Left lobe of liver (tissue), 2 donors: ENCODE data around the gene NPRL2. TPM values are rescaled to one million over a fixed set of nuclear protein-coding genes. Genes with fewer than 3 reads are reported as not detected.
A peak's percentile ranks its signal among the peaks of the same experiment; 100 is the strongest.

Source experiments
- ATAC-seq: fragments of 200-7000 bp; cut with Tn5 transposase; one replicate; pipeline ENCODE4 v1.9.1; 2020; ENCODE audit warnings: mild to moderate bottlenecking, moderate library complexity
- DNase-seq: peaks from one replicate; pipeline ENCODE4 v3.0.0-alpha.2; 2020; ENCODE audit warnings: low spot score
- total RNA-seq: library from RNA; stranded (reverse); gene quantifications from one replicate; pipeline ENCODE4 v1.2.1, GENCODE V29; 2021
- donor health status: DM: no; HTN: no; CAD: no; lungs with moderate emphysema.
- donor health status: DM: no; HTN: yes; CAD: no.

Gene NPRL2
- total RNA-seq, 1 donor from 2014 or later, result 15.6 TPM

DNA sequence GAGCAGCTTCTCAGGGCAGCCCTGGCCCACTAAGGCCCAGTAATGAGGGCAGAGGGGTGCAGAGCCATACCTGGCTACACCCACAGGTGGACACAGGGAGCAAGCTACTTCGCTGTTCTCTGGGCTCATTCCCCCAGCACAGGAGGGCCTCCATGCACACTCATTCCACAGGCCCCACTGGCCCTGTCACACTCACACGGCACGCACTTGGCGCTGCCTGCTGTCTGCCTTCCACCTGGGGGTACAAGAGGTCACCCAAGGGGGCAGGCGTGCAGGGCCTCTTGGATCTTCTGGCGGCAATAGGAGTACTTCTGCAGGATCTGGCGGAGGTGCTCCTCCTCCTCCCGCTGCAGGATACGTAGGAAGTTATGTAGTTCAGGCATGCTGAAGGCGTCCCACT, 20.2 kb downstream of the NPRL2 start:
- ATAC-seq (no peak), DNase-seq (no peak)

DNA sequence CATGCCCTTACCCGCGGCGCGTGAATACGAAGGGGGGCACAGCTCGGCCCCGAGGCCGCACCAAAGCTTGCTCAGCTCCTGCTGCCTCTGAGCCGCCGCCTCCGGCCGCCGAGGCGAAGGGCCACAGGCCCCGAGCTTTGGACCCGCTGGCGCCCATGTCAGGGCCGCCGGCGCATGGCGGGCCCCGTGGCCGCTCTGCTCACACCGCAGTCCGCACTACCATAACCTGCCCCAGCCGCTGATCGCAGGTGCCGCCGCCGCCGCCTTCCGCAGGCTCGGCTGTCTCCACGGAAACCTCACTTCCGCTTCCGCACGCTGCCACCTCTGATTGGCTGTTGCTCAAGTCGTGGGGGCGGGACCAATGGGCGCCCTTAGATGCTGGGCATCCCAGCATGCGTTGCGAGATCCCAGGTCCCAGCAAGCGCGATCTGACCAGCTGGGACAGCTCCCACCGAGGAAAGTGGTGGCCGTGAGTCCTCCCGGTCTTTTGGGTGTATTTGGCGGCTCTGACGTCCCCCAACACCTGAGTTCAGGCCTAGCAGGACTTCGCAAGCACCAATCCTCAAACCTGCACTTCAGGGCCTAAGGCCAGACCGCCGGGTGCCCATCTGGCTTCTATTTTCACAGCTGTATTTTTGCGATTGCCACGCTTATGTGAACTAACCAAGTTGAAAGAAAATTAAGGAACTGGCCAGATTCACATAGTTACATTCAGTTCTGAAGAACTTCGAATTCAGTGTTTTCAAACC, 22.5 kb downstream of the NPRL2 start, which contains the start of gene TUSC2:
Gene TUSC2, minus strand, starts transcription at position 281 of the 749 bp plus-strand sequence. Its CDS starts 124 bp downstream, at position 157.
- ATAC-seq (peak; percentile 86), DNase-seq (peak; percentile 97)

DNA sequence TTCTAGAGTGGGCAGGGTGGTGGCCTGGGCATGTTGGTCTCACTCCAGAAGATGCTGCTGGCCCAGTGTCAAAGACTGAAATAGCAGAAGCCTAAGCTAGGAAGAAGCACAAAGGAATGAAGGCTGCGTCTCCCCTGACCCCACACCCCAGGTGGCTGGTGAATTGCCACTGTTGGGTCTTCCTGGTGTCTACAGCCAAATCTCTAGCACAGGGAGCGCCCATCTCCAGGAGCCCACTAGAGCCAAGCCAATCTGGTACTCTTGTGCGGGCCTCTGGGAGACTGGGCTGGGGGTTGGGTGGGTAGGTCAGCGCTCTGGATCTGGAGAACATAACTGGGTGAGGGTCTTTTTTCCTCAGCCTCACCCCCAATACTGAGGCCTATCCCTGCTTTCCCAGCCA, 23.4 kb downstream of the NPRL2 start:
- DNase-seq (no peak), ATAC-seq (no peak)

DNA sequence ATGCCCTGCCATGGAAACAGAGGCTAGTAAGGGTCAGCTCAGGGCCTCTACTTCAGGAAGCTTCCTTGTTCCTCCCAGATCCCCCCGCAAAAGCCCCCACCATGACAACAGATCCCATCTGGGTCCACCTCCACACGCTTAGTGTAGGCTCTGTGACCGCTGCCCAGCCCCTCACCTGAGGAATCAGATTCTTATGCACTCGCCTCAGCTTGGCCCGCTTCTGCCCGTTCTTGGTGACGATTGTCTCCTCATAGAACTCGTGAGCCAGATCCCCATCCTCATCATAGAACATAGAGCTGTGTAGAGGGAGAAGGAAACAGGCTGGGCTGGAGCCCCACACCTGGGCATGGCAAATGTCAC, 24.4 kb downstream of the NPRL2 start:
- no peak for ATAC-seq
- DNase-seq, result no peak

DNA sequence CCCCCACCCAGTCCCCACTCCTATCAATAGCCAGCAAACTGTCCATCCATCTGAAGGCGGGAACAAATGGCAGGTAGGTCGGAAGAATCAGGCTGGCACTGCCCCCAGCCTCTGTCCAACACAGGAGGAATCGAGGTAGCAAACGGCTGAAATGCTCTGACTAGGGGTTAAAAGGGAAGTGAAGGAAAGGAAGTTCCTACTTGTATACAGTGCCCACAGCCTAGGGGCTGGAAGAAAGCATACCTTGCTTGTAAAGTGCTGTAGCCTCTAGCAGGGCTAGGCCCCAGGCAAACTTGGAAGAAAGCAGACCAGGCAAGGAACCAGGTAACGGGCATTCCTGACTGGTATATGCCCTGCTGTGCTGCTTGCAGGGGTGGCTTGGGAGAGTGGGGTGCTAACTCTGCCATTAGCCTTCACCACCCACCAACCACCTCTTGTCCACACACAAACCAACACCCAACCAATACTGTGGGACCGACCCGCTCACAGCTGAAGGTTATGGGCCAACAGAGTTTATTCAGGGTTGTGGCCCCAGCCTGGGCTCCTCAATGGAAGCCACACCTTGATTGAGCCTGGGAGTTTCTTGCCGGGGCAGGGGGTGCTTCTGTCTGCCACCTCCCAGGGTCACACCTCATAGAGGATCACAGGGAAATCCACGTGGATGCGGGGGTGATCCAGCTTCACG, 24.9 kb downstream of the NPRL2 start:
- no peak for DNase-seq
- no peak for ATAC-seq

DNA sequence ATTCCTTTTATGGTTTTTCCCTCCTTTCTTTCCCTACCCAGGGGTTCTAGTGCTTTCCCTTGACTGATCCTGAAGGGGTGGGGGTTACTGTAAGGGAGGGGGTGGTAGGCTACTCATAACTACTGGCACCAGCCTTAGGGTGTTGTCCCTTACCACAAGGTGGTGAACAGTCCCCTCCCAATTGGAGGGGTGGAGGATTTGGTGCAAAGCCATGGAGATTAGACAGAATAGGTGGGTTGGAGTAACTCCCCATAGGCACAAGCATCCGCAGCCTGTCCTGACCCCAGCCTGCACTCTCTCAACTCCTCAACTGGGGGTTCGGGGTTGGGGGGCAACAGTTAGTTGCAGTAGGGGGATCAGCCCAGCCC, 25.5 kb downstream of the NPRL2 start:
- ATAC-seq (no peak), DNase-seq (no peak)

DNA sequence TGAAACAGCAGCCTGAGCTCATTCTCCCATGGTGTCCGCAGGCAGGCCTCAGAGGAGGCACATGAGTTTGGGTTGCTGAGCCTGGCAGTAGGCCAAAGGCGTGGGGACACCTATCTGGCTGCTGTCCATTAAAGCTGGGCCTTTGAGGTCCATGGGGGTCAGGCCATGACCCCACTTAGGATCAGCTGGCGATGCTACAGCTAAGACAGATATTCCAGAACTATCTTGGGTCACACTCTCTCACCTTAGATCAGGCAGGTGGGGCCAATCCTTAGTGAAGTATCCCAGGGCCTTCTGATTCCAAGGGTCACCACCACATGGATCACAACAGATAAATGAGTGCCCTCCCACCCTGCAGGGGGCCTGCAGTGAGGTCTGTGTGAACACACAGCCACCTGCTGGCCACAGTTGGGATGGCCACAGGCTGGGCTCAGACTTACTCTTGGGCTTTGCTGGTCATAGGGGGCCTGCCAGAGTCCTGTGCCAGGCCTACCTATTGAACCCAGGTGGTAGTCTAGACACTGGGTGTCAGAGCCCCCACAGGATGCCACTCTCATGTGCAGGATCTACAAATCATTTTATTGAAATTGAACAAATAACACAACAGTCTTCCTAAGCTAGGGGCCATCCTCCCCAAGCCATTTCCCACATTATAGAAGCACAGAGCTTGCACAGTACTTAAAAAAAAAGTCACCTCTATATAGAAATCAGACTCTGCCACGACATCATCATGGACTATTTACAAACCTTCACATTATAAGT, 26.0 kb downstream of the NPRL2 start:
- ATAC-seq, result peak; percentile 34
- DNase-seq, result peak; percentile 78

DNA sequence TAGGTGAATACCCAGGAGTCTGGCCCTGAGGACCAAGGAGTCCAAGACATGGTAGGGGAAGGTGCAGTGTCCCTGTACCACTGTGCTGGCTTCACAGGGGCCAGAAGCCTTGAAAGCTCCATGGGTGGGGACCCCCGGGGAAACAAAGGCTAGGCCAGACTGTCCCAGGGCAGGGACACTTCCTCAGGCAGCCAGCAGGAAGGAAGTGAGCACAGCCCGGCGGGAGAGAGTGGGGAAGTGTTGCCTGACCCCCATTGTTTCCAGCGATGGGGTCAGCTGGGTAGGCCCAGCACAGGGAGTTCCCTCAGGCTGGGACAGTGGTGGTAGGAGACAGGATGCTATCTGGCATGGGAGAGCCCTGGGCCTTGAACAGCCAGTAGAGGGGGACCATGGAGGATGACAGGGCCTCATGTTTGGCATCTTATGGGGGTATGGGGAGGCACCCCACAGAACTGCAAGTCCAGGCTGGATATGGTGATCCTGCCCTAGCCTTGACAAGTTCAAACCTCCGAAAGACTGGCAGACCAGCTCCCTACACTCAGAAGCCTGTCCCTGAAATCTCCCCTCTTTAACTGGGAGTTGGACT, 26.9 kb downstream of the NPRL2 start:
- ATAC-seq (no peak), DNase-seq (no peak)

DNA sequence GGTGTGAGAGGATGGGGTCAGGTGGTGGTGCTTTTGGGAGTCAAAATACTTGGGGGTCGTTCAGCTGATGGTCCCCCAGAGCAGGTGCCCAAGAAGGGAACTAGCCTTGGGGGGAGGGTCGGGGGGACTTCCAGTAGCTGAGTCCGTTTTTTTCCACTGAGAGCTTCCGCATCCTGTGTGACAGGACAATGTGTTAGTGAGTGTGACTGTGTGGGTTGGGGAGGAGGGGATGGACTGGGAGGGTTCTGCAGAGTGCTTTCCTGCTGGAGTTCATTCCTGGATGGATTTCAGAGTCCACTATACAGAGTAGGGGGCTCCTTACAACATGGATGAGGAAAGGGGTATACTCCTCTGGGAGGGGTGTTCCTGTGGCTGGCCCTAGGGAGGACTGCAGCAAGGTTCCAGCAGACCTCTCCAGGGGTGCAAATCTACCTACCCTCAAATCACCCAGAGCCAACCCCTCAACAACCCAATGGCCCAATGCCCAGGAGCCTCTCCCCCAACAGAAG, 27.4 kb downstream of the NPRL2 start:
- DNase-seq (no peak), ATAC-seq (no peak)

DNA sequence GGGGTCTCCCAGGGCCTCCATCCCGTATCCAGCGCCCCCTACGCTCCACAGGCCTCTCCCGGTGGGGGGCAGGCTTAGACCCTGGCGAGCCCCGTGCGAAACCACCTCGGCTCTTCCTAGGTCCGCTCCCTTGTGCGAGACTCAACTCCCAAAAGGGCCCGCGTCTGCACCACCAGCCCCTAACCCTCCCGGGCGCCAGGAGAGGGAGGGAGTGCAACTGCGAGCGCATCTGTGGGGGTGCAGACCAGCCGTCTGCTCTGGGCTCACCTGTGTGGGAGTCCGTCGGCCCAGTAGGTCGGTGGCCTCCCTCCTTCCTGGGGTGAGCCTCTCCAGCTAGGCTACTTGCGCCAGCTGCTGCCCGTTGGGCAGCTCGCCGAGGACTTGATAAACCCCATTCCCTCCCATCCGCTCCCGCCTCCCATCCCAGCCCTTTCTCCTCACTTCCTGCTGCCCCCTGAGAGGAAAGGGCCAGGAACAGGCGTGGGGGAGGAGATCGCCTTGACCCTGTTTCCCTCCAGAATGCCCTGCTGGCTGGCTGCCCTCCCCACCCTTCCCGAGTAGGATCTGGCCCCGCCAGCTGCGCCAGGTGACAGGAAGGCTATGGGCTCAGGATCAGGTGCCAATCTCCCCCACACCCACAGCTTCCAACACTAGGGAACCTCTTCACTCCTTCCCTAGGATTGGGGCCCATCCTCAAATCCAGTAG, 28.0 kb downstream of the NPRL2 start, which contains the start of gene HYAL2:
Gene HYAL2, minus strand, starts transcription at position 360 of the 706 bp plus-strand sequence. CDS start 2,256 bp downstream, outside the sequence.
- DNase-seq (peak; percentile 75), ATAC-seq (no peak)

DNA sequence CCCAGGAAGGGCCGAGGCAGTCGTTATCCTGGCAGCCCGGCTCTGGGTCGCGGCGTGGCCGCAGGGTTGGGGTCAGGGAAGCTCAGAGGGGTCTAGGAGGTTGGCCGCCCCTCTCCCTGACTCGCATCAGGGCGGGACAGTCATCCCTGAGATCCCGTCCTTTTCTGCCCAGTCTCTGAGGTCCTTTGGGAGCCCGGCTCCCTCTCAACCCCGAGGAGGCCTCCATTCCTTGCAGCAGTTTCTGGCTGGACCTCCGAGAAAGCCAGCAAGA, 28.5 kb downstream of the NPRL2 start:
- no peak for DNase-seq

DNA sequence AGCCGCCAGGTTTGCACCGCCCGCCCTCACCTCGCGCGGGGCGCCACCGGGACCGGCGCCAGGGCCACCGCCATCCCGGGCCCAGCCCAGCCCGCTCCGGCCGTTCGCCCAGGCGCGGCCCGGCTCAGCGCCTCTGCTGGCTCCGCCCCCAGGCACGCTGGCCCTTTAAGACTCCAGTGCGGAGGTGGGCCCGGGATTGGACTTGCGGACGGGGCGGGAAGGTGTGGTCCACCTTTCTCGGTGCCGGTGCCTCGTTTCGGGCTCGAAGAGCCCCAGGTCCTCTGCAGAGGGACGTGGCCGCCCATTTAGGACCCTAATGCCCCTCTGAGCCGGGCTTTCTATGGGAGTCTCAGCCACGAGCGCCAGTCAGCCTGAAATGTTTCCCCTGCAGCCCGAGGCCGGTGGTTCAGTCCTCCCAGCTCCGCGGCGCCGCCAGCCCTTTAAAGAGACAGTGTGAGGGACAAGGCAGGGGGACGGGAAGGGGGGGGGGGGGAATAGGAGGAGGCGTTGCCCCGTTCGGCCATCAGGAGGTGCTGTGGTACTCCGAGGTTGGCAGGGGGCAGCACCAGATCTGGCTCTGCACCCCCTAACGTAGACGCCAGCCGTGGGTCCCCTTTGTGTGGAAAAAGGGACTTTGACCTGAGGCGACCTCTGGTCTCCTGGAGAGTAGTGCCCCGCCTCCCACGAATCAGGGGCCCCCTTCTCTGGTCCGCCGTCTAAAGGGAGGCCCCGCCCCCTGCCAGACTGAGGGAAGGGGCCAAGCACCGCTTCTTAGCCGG, 29.1 kb downstream of the NPRL2 start:
- DNase-seq (peak; percentile 91), ATAC-seq (peak; percentile 84)

More for the DNA sequence above, 28.5 kb downstream of the NPRL2 start:
- ATAC-seq, result no peak

DNA sequence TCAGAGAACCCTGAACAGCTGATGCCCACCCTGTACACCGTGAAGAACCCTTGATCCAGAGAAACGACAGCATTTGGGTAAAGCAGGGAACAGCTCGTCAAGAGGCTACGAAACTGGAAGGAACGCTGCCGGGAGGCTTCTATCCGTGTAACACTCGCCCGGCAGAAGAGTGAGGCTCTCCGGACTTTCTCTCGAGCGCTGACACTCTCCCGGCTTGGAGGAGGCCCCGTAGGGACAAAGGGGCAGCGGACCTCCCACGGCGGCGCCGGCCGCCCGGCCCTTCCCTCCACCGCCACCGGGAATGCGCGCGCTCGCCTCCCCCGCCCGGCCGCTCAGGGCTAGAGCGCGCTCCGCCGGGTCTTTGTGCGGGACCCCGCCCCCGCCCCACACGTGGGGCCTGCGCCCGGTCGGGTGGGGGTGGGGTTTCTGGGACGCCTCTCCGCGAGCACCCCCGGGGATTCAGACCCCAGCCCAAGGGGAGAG, 29.7 kb downstream of the NPRL2 start:
- ATAC-seq (peak; percentile 78), DNase-seq (peak; percentile 87)

DNA sequence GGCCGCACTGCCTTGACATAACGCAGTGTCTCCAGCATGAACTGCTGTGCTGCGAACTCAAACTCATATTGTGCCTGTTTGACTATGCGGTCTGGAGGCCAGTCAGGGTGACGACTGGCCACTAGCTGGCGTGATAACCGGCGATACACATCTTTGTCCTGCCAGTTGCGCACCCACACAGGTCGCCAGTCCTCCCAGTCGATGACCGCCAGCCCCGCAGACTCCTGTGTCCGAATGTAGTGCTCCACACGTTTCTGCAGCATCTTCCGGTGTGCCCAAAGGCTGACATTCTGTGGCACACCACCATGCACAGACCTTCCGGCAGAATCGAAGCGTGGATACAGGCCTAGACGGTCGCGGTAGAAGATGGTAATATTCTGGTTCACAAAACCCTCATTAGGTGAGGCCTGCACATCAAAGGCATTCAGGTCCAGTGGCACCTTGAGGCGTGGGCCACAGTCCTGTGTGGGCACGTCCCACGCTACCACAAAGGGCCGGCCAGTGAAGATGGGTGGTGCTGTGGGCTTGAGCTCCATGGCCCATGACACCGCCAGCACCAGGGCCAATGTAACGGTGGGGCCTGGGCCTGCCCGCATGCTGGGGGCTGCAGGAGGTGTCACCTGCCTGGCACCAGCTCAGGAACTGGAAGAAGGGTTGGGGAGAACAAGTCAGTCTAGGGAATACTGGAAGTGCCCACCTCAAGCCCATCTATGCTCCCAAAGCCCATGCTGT, 30.5 kb downstream of the NPRL2 start:
- no peak for DNase-seq

DNA sequence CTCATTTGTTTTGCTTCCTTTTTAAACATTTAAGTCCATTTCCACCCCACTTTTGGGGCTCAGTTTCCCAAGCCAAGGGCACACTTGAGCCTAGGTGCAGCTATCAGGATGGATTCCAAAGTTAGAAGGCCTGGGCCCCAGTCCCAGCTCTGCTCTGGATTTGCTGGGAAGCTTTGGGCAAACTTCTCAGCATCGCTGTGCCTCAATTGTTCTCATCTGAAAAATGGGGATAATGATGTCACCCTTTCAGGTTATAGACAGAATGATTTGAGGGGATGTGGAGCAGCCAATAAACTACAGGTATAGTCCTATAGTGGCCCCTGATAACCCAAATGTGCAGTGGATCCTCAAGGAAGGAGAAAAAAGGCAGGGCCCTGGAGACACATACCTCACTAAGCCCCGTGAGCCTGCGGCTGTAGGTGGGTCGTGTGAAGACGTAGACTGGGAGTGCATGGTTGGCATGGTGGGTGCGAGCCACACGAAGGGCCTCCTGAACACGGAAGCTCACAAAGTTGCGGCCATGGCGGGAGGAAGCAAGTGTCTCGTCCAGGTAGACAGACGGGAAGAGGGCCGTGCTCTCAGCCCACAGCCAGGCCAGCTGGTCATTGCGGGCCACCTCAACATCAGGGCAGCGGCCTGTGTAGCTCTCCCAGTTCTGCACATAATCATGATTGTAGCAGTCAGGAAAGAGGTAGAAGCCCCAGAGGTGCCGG, 31.2 kb downstream of the NPRL2 start:
- DNase-seq (no peak), ATAC-seq (no peak)

More for the DNA sequence above, 30.5 kb downstream of the NPRL2 start:
- no peak for ATAC-seq

DNA sequence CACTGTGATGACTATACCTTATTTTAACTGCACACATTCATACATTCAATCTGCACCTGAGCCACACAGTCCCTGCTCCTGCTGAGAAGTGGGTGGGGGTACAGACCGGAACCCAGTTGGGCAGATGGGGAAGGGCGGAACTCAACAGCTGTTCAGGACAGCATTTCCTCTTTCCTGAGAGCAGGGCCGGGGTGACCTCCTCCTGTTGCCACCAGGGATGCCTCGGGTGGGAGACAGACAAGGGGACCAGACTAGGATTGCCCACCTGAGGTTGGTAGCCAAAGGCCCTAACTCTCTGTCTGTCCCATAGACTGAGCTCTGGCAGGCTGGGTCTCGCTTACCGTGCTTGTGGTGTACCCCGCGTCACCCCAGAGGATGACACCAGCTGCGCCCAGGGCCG, 32.0 kb downstream of the NPRL2 start:
- ATAC-seq, result no peak
- no peak for DNase-seq

DNA sequence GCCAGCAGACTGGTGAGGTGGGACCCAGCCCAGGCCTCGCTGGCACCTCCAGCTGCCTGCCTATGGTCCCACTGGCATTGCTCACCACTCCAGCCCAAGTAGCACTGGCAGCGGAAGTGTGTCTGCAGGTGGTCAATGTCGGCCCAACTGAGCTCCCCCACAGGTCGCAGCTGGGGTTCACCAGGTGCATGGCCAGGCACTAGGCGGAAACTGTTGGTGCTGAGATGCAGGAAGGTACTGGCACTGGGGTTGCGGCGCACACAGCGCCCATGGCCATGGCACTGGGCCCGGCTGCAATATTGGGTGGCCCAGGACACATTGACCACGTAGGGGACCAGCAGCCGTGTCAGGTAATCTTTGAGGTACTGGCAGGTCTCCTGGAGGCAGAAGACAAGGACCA, 32.4 kb downstream of the NPRL2 start:
- no peak for DNase-seq
- ATAC-seq, result no peak

DNA sequence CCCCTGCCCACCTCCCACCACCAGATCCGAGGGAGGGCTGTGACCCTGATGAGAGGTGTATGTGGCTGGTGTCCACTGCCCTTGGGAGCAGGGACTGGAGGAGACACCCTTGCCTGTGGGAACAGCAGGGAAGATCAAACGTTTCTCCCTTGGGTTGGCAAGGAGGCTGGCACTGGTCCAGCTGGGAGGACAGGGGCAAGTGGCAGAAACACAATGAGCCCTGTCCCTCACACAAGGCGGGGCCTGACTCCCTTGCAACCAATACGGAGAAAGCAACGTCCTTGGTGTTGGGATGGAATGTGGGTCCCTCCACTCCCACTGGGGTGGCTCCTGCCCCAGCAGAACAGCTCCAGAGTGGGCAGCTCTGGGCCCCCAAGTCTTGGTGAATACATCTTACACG, 33.3 kb downstream of the NPRL2 start:
- ATAC-seq (no peak), DNase-seq (no peak)
